Measurements from ENCODE around the gene C2CD3.
"Not testable (repeated sequence)": the region's sequence is repeated elsewhere in the genome, so short reads cannot be mapped to it uniquely, and the experiment has no call there.

C2CD3 gene

DNA sequence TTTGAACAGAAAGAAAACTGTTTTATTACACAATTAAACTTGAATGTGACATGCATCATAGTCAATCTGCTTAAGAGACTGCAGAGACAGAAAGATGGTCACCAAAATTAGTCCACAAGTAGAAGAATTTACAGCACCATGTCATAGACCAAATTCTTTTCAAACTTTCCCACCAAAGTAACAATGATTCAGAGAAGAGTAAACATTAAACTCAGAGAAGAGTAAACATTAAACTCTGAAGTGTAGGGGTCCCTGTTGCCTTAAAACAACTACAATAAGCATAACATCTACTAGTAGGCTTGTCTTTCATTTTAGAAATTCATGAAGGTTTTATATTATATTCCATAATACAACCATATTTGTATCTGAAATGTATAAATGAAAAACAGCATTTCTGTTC, 104.1 kb downstream of the C2CD3 start:
- not testable (repeated sequence) for DNase-seq

DNA sequence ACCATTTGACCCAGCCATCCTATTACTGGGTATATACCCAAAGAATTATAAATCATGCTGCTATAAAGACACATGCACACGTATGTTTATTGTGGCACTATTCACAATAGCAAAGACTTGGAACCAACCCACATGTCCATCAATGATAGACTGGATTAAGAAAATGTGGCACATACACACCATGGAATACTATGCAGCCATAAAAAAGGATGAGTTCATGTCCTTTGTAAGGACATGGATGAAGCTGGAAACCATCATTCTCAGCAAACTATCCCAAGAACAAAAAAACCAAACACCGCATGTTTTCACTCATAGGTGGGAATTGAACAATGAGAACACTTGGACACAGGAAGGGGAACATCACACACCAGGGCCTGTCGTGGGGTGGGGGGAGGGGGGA, 105.3 kb downstream of the C2CD3 start:
- not testable (repeated sequence) for DNase-seq

DNA sequence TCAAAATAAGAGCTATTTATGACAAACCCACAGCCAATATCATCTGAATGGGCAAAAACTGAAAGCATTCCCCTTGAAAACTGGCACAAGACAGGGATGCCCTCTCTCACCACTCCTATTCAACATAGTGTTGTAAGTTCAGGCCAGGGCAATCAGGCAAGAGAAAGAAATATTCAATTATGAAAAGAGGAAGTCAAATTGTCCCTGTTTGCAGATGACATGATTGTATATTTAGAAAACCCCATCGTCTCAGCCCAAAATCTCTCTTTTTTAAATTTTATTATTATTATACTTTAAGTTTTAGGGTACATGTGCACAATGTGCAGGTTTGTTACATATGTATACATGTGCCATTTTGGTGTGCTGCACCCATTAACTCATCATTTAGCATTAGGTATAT, 107.2 kb downstream of the C2CD3 start:
- DNase-seq = not testable (repeated sequence)

DNA sequence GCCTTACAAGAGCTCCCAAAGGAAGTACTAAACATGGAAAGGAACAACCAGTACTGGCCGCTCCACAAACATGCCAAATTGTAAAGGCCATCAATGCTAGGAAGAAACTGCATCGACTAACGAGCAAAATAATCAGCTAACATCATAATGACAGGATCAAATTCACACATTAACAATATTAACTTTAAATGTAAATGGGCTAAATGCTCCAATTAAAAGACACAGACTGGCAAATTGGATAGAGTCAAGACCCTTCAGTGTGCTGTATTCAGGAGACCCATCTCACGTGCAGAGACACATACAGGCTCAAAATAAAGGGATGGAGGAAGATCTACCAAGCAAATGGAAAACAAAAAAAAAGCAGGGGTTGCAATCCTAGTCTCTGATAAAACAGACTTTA, 109.2 kb downstream of the C2CD3 start:
- DNase-seq = not testable (repeated sequence)

DNA sequence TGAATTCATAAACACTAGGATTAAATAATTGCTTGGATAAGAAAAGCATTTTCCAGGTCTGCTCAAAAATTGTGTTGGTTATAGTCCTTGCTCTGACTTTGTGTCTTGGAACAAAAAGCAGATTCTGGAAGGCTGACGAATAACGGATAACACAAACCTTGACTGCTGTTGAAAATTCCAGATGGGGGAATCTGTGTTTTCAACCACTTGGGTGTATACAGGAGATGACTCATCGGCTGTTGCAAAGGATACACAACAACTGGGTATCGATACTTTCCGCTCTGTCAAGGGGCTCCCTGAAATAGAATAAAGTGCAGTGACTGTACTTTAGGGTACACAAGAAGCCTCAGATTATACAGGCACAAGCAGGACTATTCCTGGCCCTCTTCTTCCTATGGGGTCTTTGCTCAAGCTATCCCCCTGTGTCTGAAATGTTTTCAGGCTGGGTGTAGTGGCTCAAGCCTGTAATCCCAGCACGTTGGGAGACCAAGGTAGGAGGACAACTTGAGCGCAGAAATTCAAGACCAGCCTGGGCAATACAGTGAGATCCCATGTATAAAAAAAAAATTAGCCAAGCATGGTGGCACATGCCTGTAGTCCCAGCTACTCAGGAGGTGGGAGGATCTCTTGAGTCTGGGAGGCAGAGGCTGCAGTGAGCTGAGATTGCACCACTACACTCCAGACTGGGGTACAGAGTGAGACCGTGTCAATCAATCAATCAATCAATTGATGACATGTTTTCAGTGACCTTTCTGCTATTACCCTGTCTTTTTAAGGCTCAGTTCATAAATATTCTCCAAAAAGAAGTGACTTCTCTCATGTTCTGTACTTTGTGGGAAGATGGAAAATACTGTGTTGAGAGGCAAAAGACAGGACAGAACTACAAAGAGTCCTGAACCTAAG, 113.3 kb downstream of the C2CD3 start:
- no peak for DNase-seq

DNA sequence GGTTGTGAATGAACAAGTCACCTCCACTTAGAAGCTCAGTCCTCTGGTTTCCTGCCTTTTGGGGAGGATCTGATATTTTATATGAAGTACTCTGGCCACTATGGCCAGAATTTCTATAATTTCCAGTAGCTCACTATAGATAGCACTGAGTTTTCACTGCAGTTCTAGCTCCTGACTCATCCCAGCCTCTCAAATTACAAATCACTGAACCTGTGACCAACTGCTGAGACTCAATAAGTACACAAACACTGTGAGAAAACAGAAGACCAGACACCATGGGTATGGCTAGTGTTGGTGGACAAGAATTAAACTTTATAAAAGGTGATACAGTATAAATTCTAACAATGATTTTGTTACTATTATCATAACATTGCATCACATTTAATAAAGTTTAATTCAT, 114.9 kb downstream of the C2CD3 start:
- peak; percentile 17 for DNase-seq

DNA sequence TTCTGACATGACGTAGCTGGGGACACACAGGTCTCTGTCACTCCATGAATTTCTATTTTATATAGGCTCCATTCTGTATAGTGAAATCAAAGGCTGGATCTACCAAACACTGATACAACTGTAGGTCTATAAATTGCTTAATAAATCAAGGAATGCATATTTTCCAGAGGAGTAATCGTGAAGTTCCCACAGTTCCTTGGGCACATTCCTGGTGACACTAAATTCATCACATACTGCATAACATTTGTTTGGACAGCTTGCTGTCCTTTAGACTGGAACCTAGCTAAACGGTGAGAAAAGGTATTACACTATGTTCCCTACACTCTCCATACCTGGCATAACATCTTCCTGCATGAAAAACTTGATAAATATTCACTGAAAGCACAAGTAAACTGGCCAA, 120.3 kb downstream of the C2CD3 start:
- no peak for DNase-seq

DNA sequence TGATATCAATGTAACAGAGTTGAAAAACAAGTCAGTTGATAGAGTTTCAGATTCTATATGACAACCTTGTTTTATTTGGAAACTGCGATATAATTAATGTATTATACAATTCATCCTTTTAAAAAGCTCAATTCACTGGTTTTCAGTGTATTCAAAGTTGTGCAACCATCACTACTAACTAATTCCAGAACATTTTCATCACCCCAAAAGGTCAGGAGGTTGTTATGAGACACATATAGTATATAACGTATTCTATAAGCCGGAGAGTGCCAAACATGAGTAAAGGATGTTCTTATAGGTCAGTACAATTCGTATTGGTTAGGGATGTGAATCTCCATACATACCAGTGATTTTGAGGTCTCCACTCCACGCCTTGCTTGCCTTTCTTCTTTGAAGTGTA, 121.8 kb downstream of the C2CD3 start:
- no peak for DNase-seq

DNA sequence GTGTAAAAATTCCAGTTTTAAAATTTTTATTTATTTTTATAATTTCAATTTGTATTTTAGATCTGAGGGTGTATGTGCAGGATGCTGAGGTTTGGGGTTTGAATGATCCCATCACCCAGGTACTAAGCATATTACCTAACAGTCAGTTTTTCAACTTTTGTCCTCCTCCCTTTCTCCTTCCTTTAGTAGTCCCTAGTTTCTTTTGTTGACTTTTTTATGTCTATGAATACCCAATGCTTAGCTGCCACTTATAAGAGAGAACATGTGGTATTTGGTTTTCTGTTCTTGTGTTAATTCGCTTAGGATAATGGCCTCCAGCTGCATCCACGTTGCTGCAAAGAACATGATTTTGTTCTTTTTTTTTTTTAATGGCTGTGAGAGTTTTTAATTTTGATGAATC, 126.3 kb downstream of the C2CD3 start:
- no peak for DNase-seq

DNA sequence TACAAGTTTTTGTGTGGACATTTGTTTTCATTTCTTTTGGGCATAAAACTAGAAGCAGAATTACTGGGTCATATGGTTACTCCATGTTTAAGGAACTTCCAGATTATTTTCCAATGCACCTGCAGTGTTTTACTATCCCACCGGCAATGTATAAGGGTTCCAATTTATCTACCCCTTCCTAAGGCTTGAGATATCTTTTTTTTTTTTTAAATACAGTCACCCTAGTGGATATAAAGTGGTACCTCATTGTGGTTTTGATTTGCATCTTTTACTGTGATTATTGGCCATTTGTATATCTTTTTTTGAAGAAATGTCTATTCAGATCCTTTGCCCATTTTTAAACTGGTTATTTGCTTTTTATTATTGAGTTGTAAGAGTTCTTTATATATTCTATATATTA, 127.4 kb downstream of the C2CD3 start:
- no peak for DNase-seq

DNA sequence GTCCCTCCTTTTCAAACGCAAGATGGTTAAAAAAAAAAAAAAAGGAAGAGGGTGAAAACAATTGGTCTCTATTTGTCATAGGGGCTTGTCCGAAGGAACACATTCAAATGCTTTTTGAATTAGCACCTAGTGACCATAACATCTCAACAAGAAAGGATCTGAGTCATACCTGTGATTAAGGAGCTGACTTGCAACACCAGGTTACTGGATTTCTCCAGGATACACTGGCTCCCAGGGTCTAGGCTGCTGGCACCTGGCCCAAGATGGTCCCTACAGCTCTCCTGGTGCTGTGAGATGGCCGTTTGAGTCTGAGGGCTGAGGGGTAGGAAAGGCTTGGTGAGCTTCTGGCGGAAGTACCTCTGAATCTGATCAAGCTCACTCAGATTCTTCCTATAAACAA, 133.5 kb downstream of the C2CD3 start:
- no peak for DNase-seq

DNA sequence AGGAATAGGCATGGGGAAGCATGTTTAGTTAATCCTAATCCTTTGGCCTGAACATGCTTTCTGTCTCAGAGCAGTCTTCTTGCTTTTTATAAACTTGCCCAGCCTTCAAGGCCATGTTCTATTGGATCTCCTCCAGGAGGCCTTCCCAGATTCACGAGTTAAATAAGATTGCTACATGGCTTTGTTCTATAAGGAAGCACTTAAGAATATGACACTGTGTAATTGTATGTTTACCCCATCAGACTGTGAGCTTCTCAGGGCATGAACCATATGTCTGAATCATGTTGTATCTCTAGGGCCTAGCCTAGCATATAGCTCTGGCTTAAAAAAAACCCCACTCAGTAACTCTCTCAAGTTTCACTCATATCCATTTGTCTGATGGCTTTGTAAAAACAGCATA, 135.5 kb downstream of the C2CD3 start:
- no peak for DNase-seq

DNA sequence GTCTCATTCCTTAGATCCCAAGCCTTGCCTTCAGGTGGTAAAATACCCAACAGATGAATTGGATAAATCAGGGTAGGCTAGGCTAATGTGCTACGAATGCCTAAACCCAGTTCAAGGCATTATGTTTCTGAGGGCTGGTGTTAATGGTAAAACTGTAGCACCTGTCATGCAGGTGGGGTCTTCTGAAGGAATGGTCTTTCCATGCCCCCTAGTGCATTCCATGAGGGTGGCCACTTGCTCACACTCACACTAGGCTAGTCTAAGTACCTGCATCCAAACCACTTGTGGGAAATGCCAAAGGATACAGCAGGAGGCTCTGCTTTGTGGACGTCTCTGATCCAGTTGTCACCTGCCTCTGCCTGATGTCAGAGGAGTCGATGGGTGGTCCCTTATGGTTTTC, 137.8 kb downstream of the C2CD3 start:
- no peak for DNase-seq

DNA sequence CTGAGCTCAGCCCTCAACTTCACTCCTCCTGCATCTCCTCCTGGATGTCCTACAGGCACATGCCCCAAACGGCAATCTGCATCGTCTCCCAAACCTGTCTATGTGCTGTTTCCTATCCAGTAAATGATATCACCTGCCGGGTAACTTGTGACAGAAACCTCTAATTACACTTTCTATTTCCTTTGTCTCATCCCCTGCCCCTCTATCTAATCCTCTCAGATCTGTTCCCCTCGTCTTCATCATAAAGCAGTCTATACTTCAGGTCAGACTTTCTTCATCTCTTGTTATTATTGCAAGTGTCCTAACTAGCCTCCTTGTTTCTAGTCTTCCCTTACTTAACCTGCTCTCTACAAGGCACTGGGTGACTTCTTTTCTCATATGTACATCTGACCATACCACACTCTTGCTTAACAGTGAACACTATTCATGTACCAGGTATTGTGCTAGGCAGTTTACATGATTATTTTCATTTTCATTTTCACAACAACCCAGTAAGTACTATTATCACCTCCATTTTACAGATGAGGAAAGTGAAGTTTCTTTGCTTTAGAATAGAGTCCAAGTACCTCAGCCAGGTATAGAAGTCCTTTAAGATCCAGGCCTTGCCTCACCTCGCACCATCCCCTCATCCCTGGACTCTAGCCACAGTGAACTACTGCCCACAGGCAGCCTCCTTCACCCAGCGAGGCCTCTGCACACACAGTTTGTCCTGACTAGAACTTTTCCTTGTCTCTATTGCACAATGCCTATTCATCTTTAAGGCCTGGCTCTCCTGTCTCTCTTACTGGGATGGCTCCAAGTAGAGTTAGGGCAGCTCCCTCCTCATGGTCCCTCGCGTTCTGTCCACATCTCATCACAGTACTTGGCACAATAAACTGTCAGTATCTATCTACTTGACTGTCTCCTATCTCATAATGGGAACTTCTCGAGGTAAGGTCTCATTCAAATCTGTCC, 139.8 kb downstream of the C2CD3 start:
- DNase-seq = no peak

DNA sequence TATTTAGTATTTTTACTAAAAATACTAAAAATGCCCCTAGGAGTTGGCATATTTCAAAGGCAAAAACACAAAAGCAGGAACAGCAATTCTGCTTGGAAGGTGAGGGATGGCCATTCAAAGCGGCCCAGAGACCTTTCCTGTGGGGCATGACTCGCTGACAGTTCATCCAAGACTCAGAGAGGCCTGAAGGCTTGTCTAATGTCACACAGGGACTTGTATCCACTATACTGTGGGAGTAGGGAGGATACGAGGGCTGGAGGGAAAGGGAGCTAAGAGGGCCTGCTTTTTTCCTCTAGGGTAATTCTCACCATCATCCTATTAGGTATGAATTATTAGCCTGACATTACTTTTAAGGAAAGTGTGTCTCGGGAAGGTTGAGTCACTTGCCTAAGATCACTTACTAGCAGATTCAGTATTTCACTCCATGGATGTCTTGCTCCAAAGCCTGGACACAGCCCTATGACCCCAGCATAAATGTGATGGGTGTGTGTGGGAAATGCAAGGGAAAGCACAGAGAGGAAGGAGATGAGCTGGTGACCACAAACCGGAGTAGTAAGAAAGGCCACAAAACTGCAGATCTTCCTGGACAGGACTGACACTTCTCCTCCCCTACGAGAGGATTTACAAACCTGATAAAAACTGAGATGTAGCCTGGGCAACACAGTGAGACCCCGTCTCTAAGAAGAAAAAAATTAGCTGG, 145.2 kb downstream of the C2CD3 start:
- no peak for DNase-seq

DNA sequence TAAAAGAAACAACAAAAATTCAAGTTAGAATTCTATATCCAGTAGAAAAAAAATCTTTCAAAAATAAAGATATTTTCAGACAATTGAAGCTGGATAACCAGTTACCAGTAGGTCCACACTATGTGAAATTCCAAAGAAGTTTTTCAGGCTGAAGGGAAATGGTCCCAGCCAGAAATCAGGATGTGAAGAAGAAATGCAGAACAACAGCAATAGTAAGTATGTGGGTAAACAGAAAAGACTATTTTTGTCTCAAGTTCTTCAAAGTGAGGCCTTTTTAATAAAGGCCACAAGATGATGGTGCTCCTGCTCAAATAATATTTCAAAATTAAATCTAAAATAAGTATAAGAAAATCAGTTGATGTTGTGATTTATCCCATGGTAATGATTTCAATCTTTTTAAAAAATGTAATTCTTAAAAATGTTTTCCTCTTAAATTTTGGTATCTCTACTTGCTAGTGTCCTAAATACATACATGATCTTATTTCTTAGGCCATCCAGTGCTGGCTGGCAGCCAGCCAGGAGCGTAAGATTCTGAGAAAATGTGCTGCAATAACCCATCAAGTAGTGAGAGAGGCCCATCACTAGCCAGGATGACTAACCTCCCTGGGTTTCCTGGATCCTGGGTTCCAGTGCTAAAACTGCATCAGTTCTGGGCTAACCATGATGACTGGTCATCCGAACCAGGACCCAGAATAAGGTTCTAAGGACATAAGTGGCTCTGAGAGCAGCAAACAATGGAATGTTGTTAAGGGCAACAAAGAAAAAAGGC, 146.4 kb downstream of the C2CD3 start:
- no peak for DNase-seq

DNA sequence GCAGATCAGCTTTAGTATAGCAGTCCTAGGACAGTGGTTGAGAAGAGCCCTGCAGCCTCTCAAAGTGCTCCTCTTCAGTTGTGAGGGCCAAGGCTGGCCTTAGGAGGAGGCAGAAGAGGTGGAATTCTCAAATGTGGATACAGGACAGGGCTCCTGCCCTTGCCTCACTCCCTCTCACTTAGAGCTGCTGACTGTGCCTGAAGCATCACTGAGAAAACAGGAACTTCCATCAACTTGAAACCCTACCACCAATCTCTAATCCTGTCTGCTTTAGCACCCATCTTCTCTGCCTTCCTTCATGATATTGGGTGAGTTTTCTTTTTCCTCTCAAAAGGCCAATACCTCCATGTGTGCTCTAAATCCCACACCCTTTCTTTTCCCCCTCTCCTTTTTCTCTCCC, 147.5 kb downstream of the C2CD3 start:
- no peak for DNase-seq

DNA sequence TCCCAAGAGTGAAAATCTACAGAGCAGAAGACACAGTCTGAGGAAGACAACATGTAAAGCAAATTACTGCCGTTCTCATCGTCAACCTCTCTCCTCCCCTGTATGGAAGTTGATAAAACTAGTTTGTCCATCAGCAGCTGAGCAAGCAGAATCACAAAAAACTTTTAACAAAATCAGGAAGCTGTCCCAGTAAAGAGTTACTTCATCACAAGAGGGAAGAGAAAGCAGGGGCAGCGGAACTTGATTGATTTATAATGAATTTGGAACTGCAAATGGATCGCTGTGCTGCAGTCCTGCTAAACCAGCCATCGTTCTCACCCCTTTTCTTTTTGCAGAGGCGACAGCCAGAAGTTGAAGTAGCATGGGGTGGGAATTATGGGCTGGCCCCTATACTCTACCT, 148.3 kb downstream of the C2CD3 start:
- DNase-seq = no peak

DNA sequence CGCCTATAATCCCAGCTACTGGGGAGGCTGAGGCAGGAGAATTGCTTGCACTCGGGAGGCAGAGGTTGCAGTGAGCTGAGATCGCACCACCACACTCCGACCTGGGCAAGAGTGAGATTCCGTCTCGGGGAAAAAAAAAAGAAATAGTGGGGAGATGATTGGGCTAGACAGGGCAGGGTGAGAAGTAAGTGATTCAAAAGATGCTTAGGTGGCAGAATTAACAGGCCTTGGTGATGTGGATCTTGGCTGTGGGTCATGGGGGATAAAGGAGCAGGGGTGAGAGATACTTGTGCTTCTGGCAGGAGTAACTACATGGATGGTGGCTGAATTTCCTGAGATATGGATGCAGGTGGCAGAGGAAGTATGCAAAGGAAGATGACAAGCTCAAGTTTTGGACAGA, 148.8 kb downstream of the C2CD3 start:
- DNase-seq = no peak

DNA sequence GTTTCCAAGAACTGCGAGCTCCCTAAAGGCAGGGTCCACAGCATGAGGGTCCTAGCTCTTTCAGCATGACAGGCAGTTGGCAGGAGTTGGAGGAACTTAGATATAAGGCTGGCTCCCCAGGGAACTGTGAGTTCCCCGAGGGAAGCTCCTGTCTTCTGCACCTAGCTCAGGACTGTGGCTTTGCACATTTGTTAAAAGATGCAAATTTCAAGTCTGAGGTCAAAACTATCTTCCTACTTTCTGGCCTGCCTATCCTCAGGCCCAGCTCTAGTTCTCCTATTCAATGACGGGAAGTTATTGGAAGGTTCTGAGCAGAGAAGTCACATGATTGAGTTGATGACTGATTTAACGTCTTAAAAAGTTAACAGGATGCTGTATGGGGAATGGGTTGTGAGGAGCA, 150.3 kb downstream of the C2CD3 start:
- DNase-seq = no peak

DNA sequence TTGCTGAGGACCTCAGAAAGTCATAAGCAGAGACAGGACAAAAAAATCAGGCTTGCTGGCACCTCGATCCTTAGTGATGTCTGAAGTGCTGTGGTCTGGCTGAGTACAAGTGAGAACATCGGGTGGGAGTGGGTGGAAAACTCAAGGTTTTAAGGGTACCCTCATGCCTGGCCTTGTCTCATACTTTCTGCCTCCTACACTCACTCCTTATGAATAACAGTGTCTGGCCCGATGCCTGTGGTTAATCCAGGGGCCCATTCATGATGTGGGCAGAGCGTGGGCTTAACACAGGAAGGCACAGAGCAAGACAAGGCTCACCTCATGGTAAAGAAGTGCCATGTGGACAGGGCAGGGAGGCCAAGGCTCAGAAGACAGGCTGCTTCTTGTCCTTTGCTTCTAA, 150.9 kb downstream of the C2CD3 start:
- no peak for DNase-seq

DNA sequence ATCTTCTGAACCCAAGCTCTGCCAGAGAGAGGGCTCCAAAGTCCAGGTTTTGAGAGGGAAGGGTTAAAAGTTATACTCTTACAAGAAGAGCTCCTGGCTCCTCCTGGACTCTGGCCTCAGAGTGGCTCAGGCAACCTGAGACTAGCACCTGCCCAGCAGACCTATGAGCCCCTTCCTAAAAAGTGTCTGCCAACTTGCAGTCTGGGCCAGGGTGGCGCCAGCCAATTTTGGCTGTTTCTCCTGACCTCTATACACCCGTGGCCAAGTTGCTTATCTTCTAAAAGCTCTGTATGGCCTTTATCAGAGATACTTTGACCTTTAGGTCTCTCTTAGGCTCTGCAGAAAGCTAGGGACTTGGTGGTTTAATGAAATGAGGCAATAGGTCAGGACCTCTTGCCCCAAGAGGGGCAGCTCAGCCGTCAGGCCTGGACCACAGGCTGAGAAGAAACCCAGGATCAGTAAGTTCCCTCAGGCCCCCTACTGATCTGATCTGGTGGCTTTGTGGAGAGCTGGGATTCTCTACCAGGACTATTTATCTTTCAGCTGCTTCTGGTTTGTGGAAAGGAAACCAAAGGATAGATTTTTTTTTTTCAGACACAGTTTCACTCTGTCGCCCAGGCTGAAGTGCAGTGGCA, 151.6 kb downstream of the C2CD3 start:
- DNase-seq = no peak
